ENCODE measurements around the gene SOHLH1. TPM values are rescaled to one million over a fixed set of nuclear protein-coding genes. Genes with fewer than 3 reads are reported as not detected.

Gene SOHLH1
- polyA plus RNA-seq, 1 of the 3 experiments (the other 2 are of a cell fraction) = not detected

GRCh38 chr9:135706288-135706687 lies 7.0 kb upstream of the SOHLH1 start:
- ChIA-PET POLR2A (no interaction called here), CTCF (interaction anchor here (1.4 to 1.6 kb wide), 2 partner anchors 9 to 159 kb away, joined by 4 to 7 read pairs; no protein-coding TSS in a partner anchor)
- no peak overlapping the region for H3K4me3 ChIP-seq (ENCODE audit: low read depth in 2 of 2, low read length in 1 of 2)
- H3K9ac ChIP-seq = no peak overlapping the region
- no peaks in the 10 kb centered on the region for H3K36me3 ChIP-seq (replicated peaks in 1 of 2; ENCODE audit: control insufficient read depth in 1 of 2, insufficient read depth in 2 of 2, low read length in 1 of 2)
- no peaks in the 10 kb centered on the region for H3K9me3 ChIP-seq
- H3K9me2 ChIP-seq = no peaks in the 10 kb centered on the region
- H2AFZ ChIP-seq (ENCODE audit: low read depth) = no peak overlapping the region
- H3K27ac ChIP-seq (ENCODE audit: low read depth in 2 of 2, low read length in 1 of 2) = no peak overlapping the region
- DNase-seq = no peak
- no peaks in the 10 kb centered on the region for H4K20me1 ChIP-seq (ENCODE audit: insufficient read depth)
- no peak overlapping the region for H3K4me2 ChIP-seq
- no peaks in the 10 kb centered on the region for H3K79me2 ChIP-seq (ENCODE audit: insufficient read depth)
- no peaks in the 10 kb centered on the region for H3K27me3 ChIP-seq (ENCODE audit: insufficient read depth)
- no peaks in the 10 kb centered on the region for H3F3A ChIP-seq (replicated peaks; ENCODE audit: insufficient read depth)
- peaks cover 0 to 39% of the 10 kb centered on the region in 2 experiments; a peak in 1 of 4 replicates for H3K4me1 ChIP-seq (ENCODE audit: control insufficient read depth in 1 of 2, insufficient read depth in 2 of 2, low read depth in 1 of 2, low read length in 1 of 2)
- 75% methylated on average over 6 of the region's 9 CpGs for WGBS (ENCODE audit: low lambda C conversion rate)
- TF ChIP-seq NRF1 (IDR thresholded peaks at IDR 0.05; ENCODE audit: low read depth, low read length) (no peak), NFIC (IDR thresholded peaks at IDR 0.05; ENCODE audit: borderline replicate concordance) (no peak), RAD21 (IDR thresholded peaks at IDR 0.05; ENCODE audit: low read length) (no peak), TCF12 (IDR thresholded peaks at IDR 0.05) (no peak), TEAD4 (IDR thresholded peaks at IDR 0.05; ENCODE audit: borderline replicate concordance, insufficient read depth) (no peak), RCOR1 (IDR thresholded peaks at IDR 0.05; ENCODE audit: low read length) (no peak), EZH2phosphoT487 (IDR thresholded peaks at IDR 0.05; ENCODE audit: borderline replicate concordance, low read depth) (no peak), POLR2AphosphoS5 (IDR thresholded peaks at IDR 0.05; ENCODE audit: low read depth, low read length) (no peak), SIN3A (IDR thresholded peaks at IDR 0.05; ENCODE audit: borderline replicate concordance, low read depth, low read length) (no peak), MXI1 (IDR thresholded peaks at IDR 0.05; ENCODE audit: low read depth, low read length) (no peak), FOXJ3 (CRISPR knock-in tag; IDR thresholded peaks at IDR 0.05) (no peak)
- TF ChIP-seq, protein P1, sequence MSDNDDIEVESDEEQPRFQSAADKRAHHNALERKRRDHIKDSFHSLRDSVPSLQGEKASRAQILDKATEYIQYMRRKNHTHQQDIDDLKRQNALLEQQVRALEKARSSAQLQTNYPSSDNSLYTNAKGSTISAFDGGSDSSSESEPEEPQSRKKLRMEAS (IDR thresholded peaks at IDR 0.05; ENCODE audit: low read depth) = no peak
- TF ChIP-seq, protein P2, sequence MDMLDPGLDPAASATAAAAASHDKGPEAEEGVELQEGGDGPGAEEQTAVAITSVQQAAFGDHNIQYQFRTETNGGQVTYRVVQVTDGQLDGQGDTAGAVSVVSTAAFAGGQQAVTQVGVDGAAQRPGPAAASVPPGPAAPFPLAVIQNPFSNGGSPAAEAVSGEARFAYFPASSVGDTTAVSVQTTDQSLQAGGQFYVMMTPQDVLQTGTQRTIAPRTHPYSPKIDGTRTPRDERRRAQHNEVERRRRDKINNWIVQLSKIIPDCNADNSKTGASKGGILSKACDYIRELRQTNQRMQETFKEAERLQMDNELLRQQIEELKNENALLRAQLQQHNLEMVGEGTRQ (IDR thresholded peaks at IDR 0.05; ENCODE audit: borderline replicate concordance, low read depth, low read length) = no peak

GRCh38 chr9:135705376-135705775 lies 6.1 kb upstream of the SOHLH1 start:
- Histone ChIP-seq H3K79me2 (ENCODE audit: insufficient read depth) (no peaks in the 10 kb centered on the region), H3K9me2 (no peaks in the 10 kb centered on the region), H3K9ac (no peak overlapping the region), H3K4me3 (ENCODE audit: low read depth in 2 of 2, low read length in 1 of 2) (no peak overlapping the region), H3K4me2 (no peak overlapping the region), H3F3A (replicated peaks; ENCODE audit: insufficient read depth) (no peaks in the 10 kb centered on the region), H3K27me3 (ENCODE audit: insufficient read depth) (no peaks in the 10 kb centered on the region), H3K36me3 (replicated peaks in 1 of 2; ENCODE audit: control insufficient read depth in 1 of 2, insufficient read depth in 2 of 2, low read length in 1 of 2) (no peaks in the 10 kb centered on the region), H3K4me1 (ENCODE audit: control insufficient read depth in 1 of 2, insufficient read depth in 2 of 2, low read depth in 1 of 2, low read length in 1 of 2) (peaks cover 0 to 39% of the 10 kb centered on the region in 2 experiments; a peak in 1 of 4 replicates), H2AFZ (ENCODE audit: low read depth) (no peak overlapping the region), H3K9me3 (no peaks in the 10 kb centered on the region), H3K27ac (ENCODE audit: low read depth in 2 of 2, low read length in 1 of 2) (no peak overlapping the region), H4K20me1 (ENCODE audit: insufficient read depth) (no peaks in the 10 kb centered on the region)
- ChIA-PET POLR2A (no interaction called here), CTCF (interaction anchor here (1.4 to 4.3 kb wide), 4 partner anchors 8 to 160 kb away, joined by 4 to 32 read pairs (median 7); no protein-coding TSS in a partner anchor)
- WGBS (ENCODE audit: low lambda C conversion rate) = 0% methylated on average over 1 of the region's 14 CpGs
- DNase-seq = no peak
- TF ChIP-seq TCF12 (IDR thresholded peaks at IDR 0.05) = no peak

All from SK-N-SH (cell line).